ENCODE measurements around the gene MEIS3. TPM values are rescaled to one million over a fixed set of nuclear protein-coding genes. Genes with fewer than 3 reads are reported as not detected.

The MEIS3 gene
- total RNA-seq, 8 experiments from 2014 or later: 3.2 to 124 (median 93.2) TPM

DNA sequence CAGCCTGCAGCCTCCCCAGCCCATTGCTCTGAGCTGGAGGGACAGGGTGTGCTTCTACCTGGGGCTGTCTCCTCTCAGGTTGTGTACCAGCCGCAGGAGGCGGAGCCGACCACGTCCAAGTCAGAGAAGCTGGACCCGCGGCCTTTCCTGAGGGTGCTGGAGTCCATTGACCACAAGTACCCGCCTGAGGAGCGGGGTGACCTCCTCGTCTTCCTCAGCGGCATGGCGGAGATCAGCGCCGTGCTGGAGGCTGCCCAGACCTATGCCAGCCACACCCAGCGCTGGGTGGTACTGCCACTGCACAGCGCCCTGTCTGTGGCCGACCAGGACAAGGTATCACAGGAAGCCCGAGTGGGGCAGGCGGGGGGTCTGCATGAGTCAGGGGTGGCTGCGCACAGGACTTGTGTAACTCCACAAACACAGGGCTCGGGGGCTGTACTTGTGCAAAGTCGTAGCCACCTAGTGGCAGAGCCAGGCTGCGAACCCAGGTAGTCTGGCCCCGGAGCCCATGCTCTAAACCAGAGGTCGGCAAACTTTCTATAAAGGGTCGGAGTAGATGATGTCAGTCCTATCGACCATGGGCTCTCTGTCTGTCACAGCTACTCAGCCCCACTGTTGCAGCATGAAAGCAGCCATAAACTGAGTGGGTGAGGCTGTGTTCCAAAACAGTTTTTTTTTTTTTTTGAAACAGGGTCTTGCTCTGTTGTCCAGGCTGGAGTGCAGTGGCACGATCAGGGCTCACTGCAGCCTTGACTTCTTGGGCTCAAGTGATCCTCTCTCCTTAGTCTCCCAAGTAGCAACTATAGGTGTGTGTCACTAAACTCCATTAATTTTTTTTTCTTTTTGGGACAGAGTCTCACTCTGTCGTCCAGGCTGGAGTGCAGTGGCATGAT lies 61.3 kb downstream of the MEIS3 start:
- no peak overlapping the region for H3K27ac ChIP-seq
- ATAC-seq (replicated peaks in 6 of 8): no peak
- H3K4me1 ChIP-seq (replicated peaks in 1 of 2): no peaks in the 10 kb centered on the region
- 86 to 100% (median 96%) methylated on average over 1 to 11 of the region's 28 CpGs; no CpG with 5 or more reads in 2 of the 10 experiments for WGBS, 10 experiments
- no peak overlapping the region for H3K4me3 ChIP-seq
- in situ Hi-C loops (cut with MboI; ENCODE audit: low pct_unique_long_range_greater_than_20kb in 2 of 9, low sequenced_read_pairs in 9 of 9, unreplicated experiment in 9 of 9): no loop called here

DNA sequence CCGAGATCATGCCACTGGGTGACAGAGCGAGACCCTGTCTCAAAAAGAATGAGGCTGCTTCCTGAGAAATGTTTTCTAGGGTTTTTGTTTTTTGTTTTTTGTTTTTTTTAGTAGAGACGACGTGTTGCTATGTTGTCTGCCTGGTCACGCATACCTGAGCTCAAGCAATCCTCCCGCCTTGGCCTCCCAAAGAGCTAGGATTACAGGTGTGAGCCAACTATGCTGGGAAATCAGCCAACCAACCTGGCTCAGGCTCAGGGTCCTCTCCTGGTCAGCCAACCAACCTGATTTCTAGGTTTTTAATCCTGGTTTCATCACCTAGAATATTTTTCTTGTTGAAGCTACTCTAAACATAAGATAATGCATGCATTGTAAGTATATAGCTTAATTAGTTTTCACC lies 62.4 kb downstream of the MEIS3 start:
- in situ Hi-C loops (cut with MboI; ENCODE audit: low pct_unique_long_range_greater_than_20kb in 2 of 9, low sequenced_read_pairs in 9 of 9, unreplicated experiment in 9 of 9): no loop called here
- H3K4me3 ChIP-seq: no peak overlapping the region
- ATAC-seq (replicated peaks in 6 of 8): no peak
- H3K4me1 ChIP-seq (replicated peaks in 1 of 2): peaks cover 0 to 1% of the 10 kb centered on the region in 2 donors
- WGBS, 10 experiments: 80 to 100% (median 98%) methylated on average over 2 to 6 of the region's 6 CpGs; no CpG with 5 or more reads in 3 of the 10 experiments
- H3K27ac ChIP-seq: no peak overlapping the region

DNA sequence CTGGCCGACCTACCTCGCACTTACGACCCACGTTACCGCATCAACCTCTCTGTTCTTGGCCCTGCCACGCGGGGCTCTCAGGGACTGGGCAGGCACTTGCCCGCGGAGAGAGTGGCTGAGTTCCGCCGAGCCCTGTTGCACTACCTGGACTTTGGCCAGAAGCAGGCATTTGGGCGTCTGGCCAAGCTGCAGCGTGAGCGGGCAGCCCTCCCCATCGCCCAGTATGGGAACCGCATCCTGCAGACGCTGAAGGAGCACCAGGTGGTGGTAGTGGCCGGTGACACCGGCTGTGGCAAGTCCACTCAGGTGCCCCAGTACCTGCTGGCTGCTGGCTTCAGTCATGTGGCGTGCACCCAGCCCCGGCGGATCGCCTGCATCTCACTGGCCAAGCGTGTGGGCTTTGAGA lies 66.0 kb downstream of the MEIS3 start:
- 80 to 100% (median 100%) methylated on average over 1 to 6 of the region's 24 CpGs; no CpG with 5 or more reads in 5 of the 10 experiments for WGBS, 10 experiments
- in situ Hi-C loops (cut with MboI; ENCODE audit: low pct_unique_long_range_greater_than_20kb in 2 of 9, low sequenced_read_pairs in 9 of 9, unreplicated experiment in 9 of 9): no loop called here
- no peak for ATAC-seq (replicated peaks in 6 of 8)
- Histone ChIP-seq H3K4me1 (replicated peaks in 1 of 2) (peaks cover 12 to 18% of the 10 kb centered on the region in 2 donors), H3K4me3 (no peak overlapping the region), H3K27ac (no peak overlapping the region)

Other genes with a start within 250 kb of the MEIS3 start
- 10 to 100 TPM; 17.4 to 23.6 (median 20.3) TPM for gene BBC3, start 188.3 kb downstream of the MEIS3 start, total RNA-seq
- gene CCDC9, start 163.0 kb downstream of the MEIS3 start, total RNA-seq: 10 to 100 TPM; 12.9 to 45.7 (median 17.4) TPM
- 10 to 100 TPM in 4 of 8 experiments, 1 to 10 TPM in 4; 3.4 to 17.5 (median 10.4) TPM for gene INAFM1, start 144.6 kb downstream of the MEIS3 start, total RNA-seq
- 10 to 100 TPM in 1 of 8 experiments, 1 to 10 TPM in 6, under 1 TPM in 1; 0.29 to 15.6 (median 2.1) TPM for gene C5AR1, start 109.7 kb downstream of the MEIS3 start, total RNA-seq
- under 1 TPM in 7 of 8 experiments, not detected in 1; 0.04 to 0.36 (median 0.09) TPM for gene C5AR2, start 87.4 kb downstream of the MEIS3 start, total RNA-seq
- 10 to 100 TPM in 6 of 8 experiments, 1 to 10 TPM in 2; 9.4 to 24.5 (median 12.9) TPM for gene DHX34, start 70.2 kb downstream of the MEIS3 start, total RNA-seq
- gene SLC8A2, start 52.4 kb upstream of the MEIS3 start, total RNA-seq: 100 to 1,000 TPM in 2 of 8 experiments, 10 to 100 TPM in 2, 1 to 10 TPM in 4; 1.4 to 351 (median 9.7) TPM
- gene KPTN, start 64.7 kb upstream of the MEIS3 start, total RNA-seq: 10 to 100 TPM in 4 of 8 experiments, 1 to 10 TPM in 4; 5.5 to 24.9 (median 9.6) TPM
- gene NAPA, start 95.5 kb upstream of the MEIS3 start, total RNA-seq: 100 to 1,000 TPM in 5 of 8 experiments, 10 to 100 TPM in 3; 65.3 to 168 (median 103) TPM
- under 1 TPM in 4 of 8 experiments, not detected in 4; 0.04 to 0.43 (median 0.16) TPM for gene ZNF541, start 153.6 kb upstream of the MEIS3 start, total RNA-seq
- gene BICRA, start 189.6 kb upstream of the MEIS3 start, total RNA-seq: 1 to 10 TPM; 1.6 to 9.1 (median 5.5) TPM

All from motor neuron (in vitro differentiated cells).